CD4-positive, alpha-beta memory T cell (primary cell): ENCODE results near the gene NTNG1. TPM values are rescaled to one million over a fixed set of nuclear protein-coding genes. Genes with fewer than 3 reads are reported as not detected.

Experiments used
- CTCF ChIA-PET: fragments of 350-600 bp; sonication (Branson Sonifier 250); formaldehyde crosslinking; loops from one replicate; lab custom pipeline; 2021; ENCODE audit warnings: inconsistent platforms; ENCODE audit not compliant: partially characterized antibody; lab: Charles Lee
- POLR2A ChIA-PET: fragments of 350-600 bp; sonication (Branson Sonifier 250); formaldehyde crosslinking; loops from one replicate; lab custom pipeline; 2021; ENCODE audit not compliant: partially characterized antibody; lab: Charles Lee
- DNase-seq, 5 donors: peaks; one replicate each; pipeline versions ENCODE4 v3.0.0 to v3.0.0-alpha.2; 2020 to 2022; ENCODE audit warnings: mixed read lengths in 1 of 5
- H3K27ac ChIP-seq: one replicate; pipeline ENCODE4 v1.7.0; 2013; ENCODE audit warnings: low read depth, low read length
- H3K27me3 ChIP-seq: 2 replicates; pipeline ENCODE4 v1.7.0; 2013; ENCODE audit warnings: mild to moderate bottlenecking, low read length, moderate library complexity; ENCODE audit not compliant: insufficient read depth
- H3K36me3 ChIP-seq: 2 replicates; pipeline ENCODE4 v1.7.0; 2013; ENCODE audit warnings: mild to moderate bottlenecking, low read length, moderate library complexity; ENCODE audit not compliant: insufficient read depth
- H3K4me1 ChIP-seq: 2 replicates; pipeline ENCODE4 v1.7.0; 2013; ENCODE audit warnings: mild to moderate bottlenecking, low read length, moderate library complexity; ENCODE audit not compliant: insufficient read depth
- H3K4me3 ChIP-seq, 2 donors: one replicate each; pipeline ENCODE4 v1.7.0; 2013; ENCODE audit warnings: low read length in 2 of 2, mild to moderate bottlenecking in 1 of 2
- H3K9me3 ChIP-seq, 2 donors: one replicate each; pipeline ENCODE4 v1.7.0; 2013; ENCODE audit warnings: low read length in 2 of 2, control low read depth in 1 of 2; ENCODE audit not compliant: control insufficient read depth in 1 of 2
- H3K27ac Mint-ChIP-seq, 7 donors: one replicate each; pipeline ENCODE4 v1.8.0; 2020 to 2021; ENCODE audit warnings: mixed read lengths in 7 of 7, mild to moderate bottlenecking in 6 of 7, inconsistent platforms in 3 of 7, moderate library complexity in 3 of 7
- H3K27me3 Mint-ChIP-seq, 2 donors: one replicate each; pipeline ENCODE4 v1.8.0; 2020 to 2021; ENCODE audit warnings: mixed read lengths in 2 of 2
- H3K36me3 Mint-ChIP-seq, 2 donors: one replicate each; pipeline ENCODE4 v1.8.0; 2020 to 2021; ENCODE audit warnings: mixed read lengths in 2 of 2, inconsistent platforms in 1 of 2, mild to moderate bottlenecking in 1 of 2
- H3K4me1 Mint-ChIP-seq, 4 donors: one replicate each; pipeline ENCODE4 v1.8.0; 2020 to 2021; ENCODE audit warnings: mixed read lengths in 4 of 4, mild to moderate bottlenecking in 1 of 4
- H3K4me3 Mint-ChIP-seq, 8 donors: one replicate each; pipeline ENCODE4 v1.8.0; 2020 to 2021; ENCODE audit warnings: mixed read lengths in 8 of 8, mild to moderate bottlenecking in 7 of 8, moderate library complexity in 6 of 8, inconsistent platforms in 3 of 8
- H3K9me3 Mint-ChIP-seq, 8 donors: one replicate each; pipeline ENCODE4 v1.8.0; 2020 to 2021; ENCODE audit warnings: mixed read lengths in 8 of 8, mild to moderate bottlenecking in 5 of 8, inconsistent platforms in 3 of 8, moderate library complexity in 1 of 8
- intact Hi-C: fragments of 100-400 bp; cut with micrococcal nuclease; formaldehyde crosslinking; loops from one replicate; pipeline ENCODE4 v1.15.1; 2023
- polyA plus RNA-seq, 2 donors: library from polyadenylated mRNA; unstranded; fragments of 300-500 nt; fragmentation: Illumina TruSeq; gene quantifications; one replicate each; pipeline ENCODE4 v1.2.3, GENCODE V29; 2021
- total RNA-seq, 2 experiments: library from RNA; stranded (reverse); gene quantifications; one replicate each; pipeline ENCODE4 v1.2.3, GENCODE V29; 2021

The NTNG1 gene
- total and polyA plus RNA-seq, 4 experiments from 2014 or later, result not detected

- Mint-ChIP-seq H3K4me1 (no peaks in the 10 kb centered on the region), H3K4me3 (no peak overlapping the region), H3K27ac (no peak overlapping the region), H3K36me3 (no peaks in the 10 kb centered on the region), H3K9me3 (peaks cover 0 to 5% (median 0%) of the 10 kb centered on the region in 8 donors), H3K27me3 (no peaks in the 10 kb centered on the region)
- Histone ChIP-seq H3K4me1 (no peaks in the 10 kb centered on the region), H3K36me3 (no peaks in the 10 kb centered on the region), H3K4me3 (no peak overlapping the region), H3K27me3 (no peaks in the 10 kb centered on the region), H3K27ac (no peak overlapping the region), H3K9me3 (no peaks in the 10 kb centered on the region)
- intact Hi-C loops, result no loop called here
- POLR2A ChIA-PET, result no interaction called here
- CTCF ChIA-PET, result no interaction called here
- DNase-seq, result no peak
Observed at GRCh38 chr1:107172450-107173170, 31.8 kb downstream of the NTNG1 start.

GRCh38 chr1:107175102-107175909 is 34.5 kb downstream of the NTNG1 start:
- no peaks in the 10 kb centered on the region for H3K4me1 Mint-ChIP-seq
- no peak for DNase-seq
- H3K9me3 Mint-ChIP-seq, result peaks cover 0 to 5% (median 0%) of the 10 kb centered on the region in 8 donors
- Histone ChIP-seq H3K36me3 (no peaks in the 10 kb centered on the region), H3K27me3 (no peaks in the 10 kb centered on the region), H3K4me1 (no peaks in the 10 kb centered on the region), H3K4me3 (no peak overlapping the region), H3K9me3 (no peaks in the 10 kb centered on the region), H3K27ac (no peak overlapping the region)
- H3K4me3 Mint-ChIP-seq, result no peak overlapping the region
- H3K27ac Mint-ChIP-seq, result no peak overlapping the region
- intact Hi-C loops, result no loop called here
- no peaks in the 10 kb centered on the region for H3K36me3 Mint-ChIP-seq
- CTCF ChIA-PET, result no interaction called here
- H3K27me3 Mint-ChIP-seq, result no peaks in the 10 kb centered on the region
- POLR2A ChIA-PET, result no interaction called here

- Histone ChIP-seq H3K36me3 (no peaks in the 10 kb centered on the region), H3K27me3 (no peaks in the 10 kb centered on the region), H3K4me3 (no peak overlapping the region), H3K4me1 (no peaks in the 10 kb centered on the region), H3K9me3 (no peaks in the 10 kb centered on the region), H3K27ac (no peak overlapping the region)
- no peaks in the 10 kb centered on the region for H3K4me1 Mint-ChIP-seq
- ChIA-PET CTCF (no interaction called here), POLR2A (no interaction called here)
- H3K36me3 Mint-ChIP-seq, result no peaks in the 10 kb centered on the region
- H3K4me3 Mint-ChIP-seq, result no peak overlapping the region
- DNase-seq, result no peak
- intact Hi-C loops, result no loop called here
- H3K27ac Mint-ChIP-seq, result no peak overlapping the region
- H3K27me3 Mint-ChIP-seq, result peaks cover 0 to 3% of the 10 kb centered on the region in 2 donors
- H3K9me3 Mint-ChIP-seq, result no peaks in the 10 kb centered on the region
Observed at GRCh38 chr1:107181253-107181969, 40.6 kb downstream of the NTNG1 start.

- Histone ChIP-seq H3K4me1 (no peaks in the 10 kb centered on the region), H3K27me3 (no peaks in the 10 kb centered on the region), H3K4me3 (no peak overlapping the region), H3K36me3 (no peaks in the 10 kb centered on the region), H3K27ac (no peak overlapping the region), H3K9me3 (no peaks in the 10 kb centered on the region)
- Mint-ChIP-seq H3K27ac (no peak overlapping the region), H3K27me3 (peaks cover 0 to 3% of the 10 kb centered on the region in 2 donors), H3K9me3 (no peaks in the 10 kb centered on the region), H3K36me3 (no peaks in the 10 kb centered on the region), H3K4me1 (no peaks in the 10 kb centered on the region), H3K4me3 (no peak overlapping the region)
- DNase-seq, result no peak
- ChIA-PET CTCF (no interaction called here), POLR2A (no interaction called here)
- intact Hi-C loops, result no loop called here
Observed at GRCh38 chr1:107183011-107183410, 42.2 kb downstream of the NTNG1 start.

GRCh38 chr1:107184888-107185287 is 44.0 kb downstream of the NTNG1 start:
- H3K27ac ChIP-seq, result no peak overlapping the region
- H3K27me3 ChIP-seq, result no peaks in the 10 kb centered on the region
- intact Hi-C loops, result no loop called here
- ChIA-PET POLR2A (no interaction called here), CTCF (no interaction called here)
- no peaks in the 10 kb centered on the region for H3K4me1 ChIP-seq
- no peaks in the 10 kb centered on the region for H3K36me3 Mint-ChIP-seq
- no peak overlapping the region for H3K4me3 Mint-ChIP-seq
- no peak for DNase-seq
- no peak overlapping the region for H3K4me3 ChIP-seq
- no peaks in the 10 kb centered on the region for H3K36me3 ChIP-seq
- peaks cover 0 to 3% of the 10 kb centered on the region in 2 donors for H3K27me3 Mint-ChIP-seq
- H3K9me3 ChIP-seq, result no peaks in the 10 kb centered on the region
- no peaks in the 10 kb centered on the region for H3K4me1 Mint-ChIP-seq
- peaks cover 0 to under 1% (median 0%) of the 10 kb centered on the region in 8 donors for H3K9me3 Mint-ChIP-seq
- H3K27ac Mint-ChIP-seq, result no peak overlapping the region

- peaks cover 0 to 2% (median 0%) of the 10 kb centered on the region in 8 donors for H3K9me3 Mint-ChIP-seq
- ChIA-PET POLR2A (no interaction called here), CTCF (no interaction called here)
- H3K4me1 Mint-ChIP-seq, result no peaks in the 10 kb centered on the region
- no peak overlapping the region for H3K4me3 ChIP-seq
- H3K4me1 ChIP-seq, result no peaks in the 10 kb centered on the region
- no peak overlapping the region for H3K27ac Mint-ChIP-seq
- no peaks in the 10 kb centered on the region for H3K36me3 ChIP-seq
- peaks cover 0 to 3% of the 10 kb centered on the region in 2 donors for H3K27me3 Mint-ChIP-seq
- H3K27me3 ChIP-seq, result no peaks in the 10 kb centered on the region
- H3K27ac ChIP-seq, result no peak overlapping the region
- H3K9me3 ChIP-seq, result no peaks in the 10 kb centered on the region
- no peak for DNase-seq
- H3K36me3 Mint-ChIP-seq, result no peaks in the 10 kb centered on the region
- H3K4me3 Mint-ChIP-seq, result no peak overlapping the region
- intact Hi-C loops, result no loop called here
Observed at GRCh38 chr1:107187399-107187798, 46.6 kb downstream of the NTNG1 start.

GRCh38 chr1:107188160-107188559 is 47.3 kb downstream of the NTNG1 start:
- H3K4me1 Mint-ChIP-seq, result no peaks in the 10 kb centered on the region

More at GRCh38 chr1:107188160-107188559, 47.3 kb downstream of the NTNG1 start:
- H3K4me3 ChIP-seq, result no peak overlapping the region
- H3K4me1 ChIP-seq, result no peaks in the 10 kb centered on the region
- H3K27ac Mint-ChIP-seq, result no peak overlapping the region
- no peaks in the 10 kb centered on the region for H3K36me3 Mint-ChIP-seq
- POLR2A ChIA-PET, result no interaction called here
- H3K9me3 Mint-ChIP-seq, result peaks cover 0 to 2% (median 0%) of the 10 kb centered on the region in 8 donors
- no peak overlapping the region for H3K27ac ChIP-seq
- CTCF ChIA-PET, result no interaction called here
- no peak overlapping the region for H3K4me3 Mint-ChIP-seq
- no peaks in the 10 kb centered on the region for H3K9me3 ChIP-seq
- intact Hi-C loops, result no loop called here
- no peak for DNase-seq
- no peaks in the 10 kb centered on the region for H3K27me3 ChIP-seq
- peaks cover 0 to 3% of the 10 kb centered on the region in 2 donors for H3K27me3 Mint-ChIP-seq
- no peaks in the 10 kb centered on the region for H3K36me3 ChIP-seq
